Small intestine (tissue), 7 donors: ENCODE data around the gene ASMTL. TPM values are rescaled to one million over a fixed set of nuclear protein-coding genes. Genes with fewer than 3 reads are reported as not detected.
"Not testable (repeated sequence)": the region's sequence is repeated elsewhere in the genome, so short reads cannot be mapped to it uniquely, and the experiment has no call there.

Source experiments
- DNase-seq, 2 donors: peaks; one replicate each; pipeline versions ENCODE4 v3.0.0 to v3.0.0-alpha.2; 2013
- FAIRE-seq: peaks from 2 replicates; lab custom pipeline; 2012; peaks lifted over from hg19 to GRCh38; lab: Jason Lieb, UNC
- H3K27ac ChIP-seq, 3 donors: one replicate each; pipeline ENCODE4 v1.5.1; 2013; ENCODE audit warnings: low read length in 2 of 3, mild to moderate bottlenecking in 2 of 3, control low read depth in 1 of 3, inconsistent platforms in 1 of 3, low read depth in 1 of 3, moderate library complexity in 1 of 3
- H3K27me3 ChIP-seq, 3 donors: one replicate each; pipeline ENCODE4 v1.6.1; 2013; ENCODE audit warnings: low read length in 3 of 3, inconsistent platforms in 1 of 3; ENCODE audit not compliant: control insufficient read depth in 3 of 3, insufficient read depth in 3 of 3
- H3K36me3 ChIP-seq, 3 donors: one replicate each; pipeline ENCODE4 v1.6.1; 2013; ENCODE audit warnings: low read length in 3 of 3, inconsistent platforms in 1 of 3, low read depth in 1 of 3, mild to moderate bottlenecking in 1 of 3, moderate library complexity in 1 of 3; ENCODE audit not compliant: control insufficient read depth in 3 of 3, insufficient read depth in 2 of 3
- H3K4me1 ChIP-seq, 3 donors: one replicate each; pipeline ENCODE4 v1.6.1; 2013; ENCODE audit warnings: low read length in 2 of 3, inconsistent platforms in 1 of 3, low read depth in 1 of 3, mild to moderate bottlenecking in 1 of 3, moderate library complexity in 1 of 3; ENCODE audit not compliant: control insufficient read depth in 3 of 3, insufficient read depth in 2 of 3
- H3K4me3 ChIP-seq, 3 donors: one replicate each; pipeline ENCODE4 v1.5.1; 2013; ENCODE audit warnings: low read length in 3 of 3, control low read depth in 1 of 3, inconsistent platforms in 1 of 3, low read depth in 1 of 3, mild to moderate bottlenecking in 1 of 3, moderate library complexity in 1 of 3
- H3K9me3 ChIP-seq, 2 donors: one replicate each; pipeline ENCODE4 v1.6.1; 2013; ENCODE audit warnings: low read depth in 1 of 2, low read length in 1 of 2; ENCODE audit not compliant: control insufficient read depth in 2 of 2, insufficient read depth in 1 of 2
- WGBS, 3 donors: extraction: QIAGEN DNeasy Blood & Tissue Kit; methylation state at CpG; one replicate each; pipeline ENCODE4 v1.1.7; 2013; 5-methylcytosine and 5-hydroxymethylcytosine counted together
- polyA plus RNA-seq, 4 donors: library from polyadenylated mRNA; stranded (reverse) in 3 of 4; unstranded in 1 of 4; fragments of 200-250 nt in 3 of 4; fragments of 120-200 nt in 1 of 4; gene quantifications; one replicate each; pipeline versions ENCODE4 v1.2.1 to v1.2.3, GENCODE V29; 2013
- donor health status: healthy with polysubstance abuse.
- donor health status: control.
- donor health status: control.
- donor health status: Bipolar disorder and iron deficiency.
- donor health status: healthy.

Gene ASMTL
- polyA plus RNA-seq, 4 donors, result 10.1 to 24.8 (median 17.3) TPM

- Histone ChIP-seq H3K9me3 (peaks cover 1 to 2% of the 10 kb centered on the region in 2 donors), H3K27ac (no peak overlapping the region), H3K36me3 (no peaks in the 10 kb centered on the region), H3K4me1 (no peaks in the 10 kb centered on the region), H3K4me3 (no peak overlapping the region), H3K27me3 (no peaks in the 10 kb centered on the region)
- FAIRE-seq (no peak), DNase-seq (no peak)
- WGBS, 3 donors, result 76 to 87% (median 81%) methylated on average over 6 of the region's 6 CpGs
Observed at GRCh38 chrX:1491851-1492349, 39.2 kb upstream of the ASMTL start.

DNA sequence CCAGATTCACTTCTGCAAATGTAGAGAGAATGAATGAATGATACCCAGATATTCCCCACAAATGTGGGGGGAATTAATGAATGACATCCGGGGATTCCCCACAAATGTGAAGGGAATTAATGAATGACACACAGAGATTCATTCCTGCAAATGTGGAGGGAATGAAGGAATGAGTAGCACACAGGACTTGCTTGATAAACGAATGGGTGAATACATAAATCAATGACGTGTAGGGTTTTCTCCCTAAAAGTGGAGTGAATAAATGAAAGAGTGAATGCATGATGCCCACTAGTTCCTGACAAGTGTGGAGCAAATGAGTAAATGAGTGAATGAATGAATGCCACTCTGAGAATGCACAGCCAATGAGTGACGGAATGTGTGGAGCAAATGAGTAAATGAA, 38.5 kb upstream of the ASMTL start:
- 97 to 99% (median 98%) methylated on average over 4 of the region's 4 CpGs for WGBS, 3 donors
- peak; percentile 10 for FAIRE-seq

GRCh38 chrX:1490723-1491122, 38.0 kb upstream of the ASMTL start:
- WGBS, 3 donors, result 86 to 92% (median 92%) methylated on average over 1 of the region's 1 CpG
- H3K4me3 ChIP-seq, H3K4me1 ChIP-seq, FAIRE-seq, H3K9me3 ChIP-seq, DNase-seq, H3K36me3 ChIP-seq, H3K27me3 ChIP-seq, H3K27ac ChIP-seq: not testable (repeated sequence)

More for the DNA sequence above, 38.5 kb upstream of the ASMTL start:
- H3K36me3 ChIP-seq, DNase-seq, H3K4me3 ChIP-seq, H3K27ac ChIP-seq, H3K9me3 ChIP-seq, H3K4me1 ChIP-seq, H3K27me3 ChIP-seq: not testable (repeated sequence)

- not testable (repeated sequence) for H3K9me3 ChIP-seq, FAIRE-seq, DNase-seq, H3K27ac ChIP-seq, H3K4me1 ChIP-seq, H3K27me3 ChIP-seq, H3K4me3 ChIP-seq, H3K36me3 ChIP-seq
- 75 to 89% (median 86%) methylated on average over 5 of the region's 5 CpGs for WGBS, 3 donors
Observed at GRCh38 chrX:1489354-1489753, 36.6 kb upstream of the ASMTL start.

DNA sequence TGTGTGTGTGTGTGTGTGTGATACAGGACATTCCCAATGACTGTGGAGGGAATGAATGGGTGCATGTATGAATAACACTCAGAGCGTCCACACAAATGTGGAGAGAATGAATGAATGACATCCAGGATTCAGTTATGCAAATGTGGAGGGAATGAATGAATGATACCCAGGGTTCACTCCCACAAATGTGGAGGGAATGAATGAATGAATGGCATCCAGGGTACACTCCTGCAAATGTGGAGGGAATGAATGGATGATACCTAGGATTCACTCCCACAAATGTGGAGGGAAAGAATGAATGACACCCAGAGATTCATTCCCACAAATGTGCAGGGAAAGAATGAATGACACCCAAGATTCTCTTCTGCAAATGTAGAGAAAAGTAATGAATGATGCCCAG, 36.0 kb upstream of the ASMTL start:
- Histone ChIP-seq H3K4me3 (no peak overlapping the region), H3K27ac (no peak overlapping the region), H3K9me3 (peaks cover 1 to 8% of the 10 kb centered on the region in 2 donors), H3K27me3 (no peaks in the 10 kb centered on the region), H3K36me3 (no peaks in the 10 kb centered on the region), H3K4me1 (no peaks in the 10 kb centered on the region)
- DNase-seq, result no peak
- 92 to 100% (median 96%) methylated on average over 1 of the region's 1 CpG for WGBS, 3 donors
- no peak for FAIRE-seq

DNA sequence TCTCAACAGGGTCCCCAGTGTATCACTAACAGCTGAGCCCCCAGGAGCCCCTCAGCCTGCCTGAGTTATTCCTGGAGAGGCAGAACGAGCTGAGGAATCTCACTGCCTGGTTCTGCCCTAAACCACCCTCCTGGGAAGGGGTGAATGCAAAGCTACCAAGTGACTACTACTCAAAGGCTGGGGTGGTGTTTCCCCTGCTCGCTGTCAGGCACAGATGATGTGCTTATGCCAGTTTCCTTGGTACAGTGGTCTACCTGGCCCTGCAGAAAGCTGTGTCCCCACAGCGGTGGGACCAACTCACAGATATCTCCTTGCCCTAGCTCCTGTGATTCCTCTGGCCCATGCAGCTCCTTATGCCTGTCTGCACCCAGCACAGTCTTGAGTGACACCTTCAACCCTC, 35.4 kb upstream of the ASMTL start:
- no peak overlapping the region for H3K27ac ChIP-seq
- 67 to 79% (median 77%) methylated on average over 3 of the region's 3 CpGs for WGBS, 3 donors
- no peaks in the 10 kb centered on the region for H3K4me1 ChIP-seq
- H3K36me3 ChIP-seq, result no peaks in the 10 kb centered on the region
- H3K4me3 ChIP-seq, result no peak overlapping the region
- FAIRE-seq (no peak), DNase-seq (no peak)
- no peaks in the 10 kb centered on the region for H3K27me3 ChIP-seq
- peaks cover 1 to 8% of the 10 kb centered on the region in 2 donors for H3K9me3 ChIP-seq

DNA sequence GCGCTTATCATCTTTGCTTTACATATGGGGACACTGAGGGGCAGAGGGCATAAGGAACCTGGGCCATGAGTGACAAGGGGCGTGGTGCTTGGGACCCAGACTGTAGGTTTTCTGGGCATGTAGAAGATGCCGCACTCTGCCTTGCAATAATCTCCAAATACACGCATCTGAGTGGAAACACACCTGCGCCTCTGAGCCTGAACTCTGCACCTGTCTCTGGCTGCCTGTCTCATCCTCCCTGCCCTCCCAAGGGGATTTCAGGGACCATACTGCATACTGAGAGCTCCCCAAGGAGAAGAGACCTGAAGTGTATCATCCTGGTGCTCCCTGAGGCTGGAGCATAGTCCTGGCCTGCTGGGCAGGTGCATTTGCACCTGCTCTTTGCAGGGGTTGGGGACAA, 34.7 kb upstream of the ASMTL start:
- no peaks in the 10 kb centered on the region for H3K36me3 ChIP-seq
- no peaks in the 10 kb centered on the region for H3K27me3 ChIP-seq
- FAIRE-seq, result no peak
- H3K4me1 ChIP-seq, result no peaks in the 10 kb centered on the region
- 80 to 89% (median 82%) methylated on average over 5 of the region's 5 CpGs for WGBS, 3 donors
- no peak overlapping the region for H3K27ac ChIP-seq
- H3K4me3 ChIP-seq, result no peak overlapping the region
- DNase-seq, result no peak
- peaks cover 1 to 8% of the 10 kb centered on the region in 2 donors for H3K9me3 ChIP-seq

GRCh38 chrX:1486749-1487361, 34.1 kb upstream of the ASMTL start:
- DNase-seq, result no peak
- H3K27ac ChIP-seq, result peak overlapping the region in 1 of 3 donors; percentile 74
- peaks cover 1 to 8% of the 10 kb centered on the region in 2 donors for H3K9me3 ChIP-seq
- H3K4me1 ChIP-seq, result no peaks in the 10 kb centered on the region
- no peaks in the 10 kb centered on the region for H3K36me3 ChIP-seq
- H3K27me3 ChIP-seq, result no peaks in the 10 kb centered on the region
- WGBS, 3 donors, result 69 to 80% (median 76%) methylated on average over 18 of the region's 18 CpGs
- no peak for FAIRE-seq
- no peak overlapping the region for H3K4me3 ChIP-seq

DNA sequence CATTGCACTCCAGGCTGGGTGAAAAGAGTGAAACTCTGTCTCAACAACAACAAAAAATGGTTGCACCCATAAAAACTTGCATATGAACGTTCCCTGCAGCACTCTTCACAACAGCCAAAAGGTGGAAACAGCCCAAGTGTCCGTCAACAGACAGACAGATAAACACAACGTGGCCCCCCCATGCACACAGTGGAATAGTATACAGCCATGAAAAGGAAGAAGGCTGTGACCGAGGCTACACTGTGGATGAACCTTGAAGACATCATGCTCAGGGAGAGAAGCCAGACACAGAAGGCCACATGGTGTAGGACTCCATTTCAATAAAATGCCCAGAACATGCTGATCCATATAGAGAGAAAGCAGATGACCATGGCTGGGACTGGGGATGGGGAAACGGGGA, 33.5 kb upstream of the ASMTL start:
- H3K4me1 ChIP-seq, result peaks cover 0 to 3% (median 0%) of the 10 kb centered on the region in 3 donors
- H3K27ac ChIP-seq, result peak overlapping the region in 1 of 3 donors; percentile 74
- H3K27me3 ChIP-seq, result no peaks in the 10 kb centered on the region
- 84 to 89% (median 86%) methylated on average over 5 of the region's 5 CpGs for WGBS, 3 donors
- no peaks in the 10 kb centered on the region for H3K36me3 ChIP-seq
- DNase-seq (no peak), FAIRE-seq (no peak)
- peaks cover 1 to 8% of the 10 kb centered on the region in 2 donors for H3K9me3 ChIP-seq
- no peak overlapping the region for H3K4me3 ChIP-seq
